ENCODE data around the gene RPL35. TPM values are rescaled to one million over a fixed set of nuclear protein-coding genes. Genes with fewer than 3 reads are reported as not detected.

RPL35 gene
- total RNA-seq, 1 donor from 2014 or later = 794 TPM

DNA sequence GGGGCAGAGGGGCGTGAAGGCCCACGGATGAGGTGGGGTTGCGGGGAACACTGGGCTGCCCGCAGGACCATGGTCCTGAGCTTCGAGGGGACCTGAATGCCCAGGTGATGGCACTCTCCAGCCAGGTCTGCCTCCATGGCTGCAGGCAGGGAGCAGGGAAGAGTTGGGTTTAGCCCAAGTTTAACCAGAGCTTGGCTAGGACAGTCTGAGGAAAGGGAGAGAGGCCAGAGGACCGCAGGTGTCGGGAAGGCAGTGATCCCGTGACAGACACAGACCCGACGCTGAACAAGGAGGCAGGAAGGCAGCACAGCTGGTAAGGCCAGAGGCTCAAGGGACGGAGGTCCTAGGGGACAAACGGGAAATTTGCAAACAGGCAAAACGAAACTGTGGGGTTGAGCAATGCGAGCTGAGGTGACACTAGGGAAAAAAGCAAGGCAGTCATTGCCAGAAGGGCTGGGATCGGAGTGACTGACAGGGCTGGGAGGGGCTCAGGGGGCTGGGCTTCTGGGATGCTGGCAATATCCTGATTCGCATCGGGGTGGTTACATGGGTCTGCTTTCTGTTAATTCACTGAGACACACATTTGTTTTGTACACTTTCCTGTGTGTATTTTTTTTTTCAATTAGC lies 25.2 kb upstream of the RPL35 start:
- Histone ChIP-seq H3K4me1 (no peaks in the 10 kb centered on the region), H3K27me3 (no peaks in the 10 kb centered on the region), H3K4me3 (no peak overlapping the region), H3K36me3 (peaks cover 89% of the 10 kb centered on the region), H3K27ac (no peak overlapping the region), H3K9me3 (no peaks in the 10 kb centered on the region)
- TF ChIP-seq, protein P1, sequence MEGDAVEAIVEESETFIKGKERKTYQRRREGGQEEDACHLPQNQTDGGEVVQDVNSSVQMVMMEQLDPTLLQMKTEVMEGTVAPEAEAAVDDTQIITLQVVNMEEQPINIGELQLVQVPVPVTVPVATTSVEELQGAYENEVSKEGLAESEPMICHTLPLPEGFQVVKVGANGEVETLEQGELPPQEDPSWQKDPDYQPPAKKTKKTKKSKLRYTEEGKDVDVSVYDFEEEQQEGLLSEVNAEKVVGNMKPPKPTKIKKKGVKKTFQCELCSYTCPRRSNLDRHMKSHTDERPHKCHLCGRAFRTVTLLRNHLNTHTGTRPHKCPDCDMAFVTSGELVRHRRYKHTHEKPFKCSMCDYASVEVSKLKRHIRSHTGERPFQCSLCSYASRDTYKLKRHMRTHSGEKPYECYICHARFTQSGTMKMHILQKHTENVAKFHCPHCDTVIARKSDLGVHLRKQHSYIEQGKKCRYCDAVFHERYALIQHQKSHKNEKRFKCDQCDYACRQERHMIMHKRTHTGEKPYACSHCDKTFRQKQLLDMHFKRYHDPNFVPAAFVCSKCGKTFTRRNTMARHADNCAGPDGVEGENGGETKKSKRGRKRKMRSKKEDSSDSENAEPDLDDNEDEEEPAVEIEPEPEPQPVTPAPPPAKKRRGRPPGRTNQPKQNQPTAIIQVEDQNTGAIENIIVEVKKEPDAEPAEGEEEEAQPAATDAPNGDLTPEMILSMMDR (IDR thresholded peaks at IDR 0.05) = no peak
- ATAC-seq (no peak), DNase-seq (no peak)
- intact Hi-C loops (cut with DNase I) = no loop called here

DNA sequence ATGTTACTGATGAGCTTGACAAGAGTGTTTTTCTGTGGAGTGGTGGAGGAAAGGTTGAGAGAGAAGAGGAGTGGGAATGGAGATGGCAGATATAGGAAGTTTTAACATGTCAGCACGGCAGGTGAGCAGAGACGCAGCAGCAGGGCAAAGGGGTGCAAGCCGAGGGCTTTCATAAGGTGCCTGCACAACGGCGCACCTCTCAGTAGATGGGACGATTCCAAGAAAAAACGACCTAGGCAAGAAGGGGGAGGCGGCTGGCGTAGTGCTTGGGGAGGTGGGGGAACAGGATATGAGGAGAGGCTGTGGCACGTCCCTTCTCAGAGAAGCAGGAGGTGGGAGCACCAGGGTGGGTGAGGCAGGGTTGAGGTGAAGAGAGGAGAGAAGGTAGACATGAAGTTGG lies 24.7 kb upstream of the RPL35 start:
- TF ChIP-seq, protein P1 (IDR thresholded peaks at IDR 0.05) = no peak
- ATAC-seq = no peak
- no peaks in the 10 kb centered on the region for H3K4me1 ChIP-seq
- H3K27me3 ChIP-seq = no peaks in the 10 kb centered on the region
- H3K9me3 ChIP-seq = no peaks in the 10 kb centered on the region
- no peak overlapping the region for H3K27ac ChIP-seq
- DNase-seq = no peak
- intact Hi-C loops (cut with DNase I) = no loop called here
- no peak overlapping the region for H3K4me3 ChIP-seq
- peaks cover 93% of the 10 kb centered on the region for H3K36me3 ChIP-seq

DNA sequence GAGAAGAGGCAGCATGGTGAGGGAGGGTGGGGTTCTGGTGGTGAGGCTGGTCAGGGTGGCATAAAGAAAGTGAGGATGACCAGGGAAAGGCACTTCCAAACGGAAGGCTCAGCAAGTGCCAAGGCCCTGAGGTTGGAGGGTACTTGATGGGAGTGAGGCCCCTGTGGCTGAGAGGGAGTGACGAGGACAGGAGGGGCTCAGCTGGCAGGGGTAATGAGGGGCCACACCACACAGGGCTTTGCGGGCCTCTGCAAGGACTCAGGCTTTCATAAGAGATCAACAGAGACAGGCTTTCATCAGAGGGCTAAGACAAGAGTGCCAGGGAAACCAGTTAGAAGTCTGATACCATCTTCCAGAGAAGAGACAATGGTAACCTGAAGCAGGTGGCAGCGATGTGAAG lies 23.8 kb upstream of the RPL35 start:
- Histone ChIP-seq H3K36me3 (peaks cover 93% of the 10 kb centered on the region), H3K27ac (no peak overlapping the region), H3K27me3 (no peaks in the 10 kb centered on the region), H3K4me3 (no peak overlapping the region), H3K4me1 (no peaks in the 10 kb centered on the region), H3K9me3 (no peaks in the 10 kb centered on the region)
- TF ChIP-seq, protein P1 (IDR thresholded peaks at IDR 0.05) = no peak
- intact Hi-C loops (cut with DNase I) = no loop called here
- DNase-seq (no peak), ATAC-seq (no peak)

DNA sequence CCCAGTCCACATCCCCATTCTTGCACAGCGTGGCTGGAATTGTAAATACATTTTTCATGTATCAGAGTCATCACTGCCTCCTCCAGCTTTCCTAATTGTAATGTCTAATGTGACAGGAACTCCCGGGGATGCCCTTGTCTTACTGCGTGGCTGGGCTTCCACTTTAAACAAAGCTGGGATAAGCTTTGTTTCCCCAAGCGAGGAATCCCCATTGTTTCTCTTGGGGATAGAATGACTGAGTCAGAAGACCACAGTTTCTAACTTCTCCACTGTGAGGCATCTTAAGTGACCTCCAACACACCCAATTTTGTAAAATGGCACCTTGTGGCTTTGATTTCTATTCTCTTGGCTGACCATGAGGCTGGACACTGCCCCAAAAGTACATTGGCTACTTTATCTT lies 22.6 kb upstream of the RPL35 start:
- no peaks in the 10 kb centered on the region for H3K27me3 ChIP-seq
- no peak overlapping the region for H3K27ac ChIP-seq
- TF ChIP-seq, protein P1 (IDR thresholded peaks at IDR 0.05) = no peak
- DNase-seq (no peak), ATAC-seq (no peak)
- H3K9me3 ChIP-seq = no peaks in the 10 kb centered on the region
- H3K4me1 ChIP-seq = no peaks in the 10 kb centered on the region
- H3K4me3 ChIP-seq = no peak overlapping the region
- intact Hi-C loops (cut with DNase I) = no loop called here
- peaks cover 93% of the 10 kb centered on the region for H3K36me3 ChIP-seq

DNA sequence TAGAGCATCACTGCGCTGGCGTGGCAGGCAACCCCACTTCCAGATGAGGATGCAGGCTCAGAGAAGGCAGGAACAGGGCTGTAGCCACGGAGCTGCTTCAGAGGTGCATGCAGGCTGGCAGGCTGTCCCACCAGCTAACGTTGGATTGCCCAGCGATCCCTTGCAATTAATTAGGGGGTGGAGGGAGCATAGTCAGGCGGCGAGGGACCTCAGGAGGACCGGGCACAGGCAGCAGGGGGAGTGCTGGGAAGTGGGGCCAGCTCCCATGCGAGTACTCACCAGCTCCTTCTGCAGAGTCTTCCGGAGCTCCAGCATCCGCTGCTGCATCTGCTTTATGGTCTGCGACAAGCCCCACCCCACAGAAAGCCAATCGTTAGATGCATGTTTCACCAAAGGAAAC lies 20.5 kb upstream of the RPL35 start:
- ATAC-seq = no peak
- H3K27me3 ChIP-seq = no peaks in the 10 kb centered on the region
- peaks cover 93% of the 10 kb centered on the region for H3K36me3 ChIP-seq
- no peak overlapping the region for H3K27ac ChIP-seq
- no peak overlapping the region for H3K4me3 ChIP-seq
- DNase-seq = no peak
- H3K9me3 ChIP-seq = no peaks in the 10 kb centered on the region
- TF ChIP-seq, protein P1 (IDR thresholded peaks at IDR 0.05) = no peak
- H3K4me1 ChIP-seq = no peaks in the 10 kb centered on the region
- intact Hi-C loops (cut with DNase I) = no loop called here
